ENCODE data around the gene ATG4A. TPM values are rescaled to one million over a fixed set of nuclear protein-coding genes. Genes with fewer than 3 reads are reported as not detected.

ATG4A gene
- total and polyA plus RNA-seq, 2 experiments from 2014 or later, result 13.5 to 18.0 TPM

DNA sequence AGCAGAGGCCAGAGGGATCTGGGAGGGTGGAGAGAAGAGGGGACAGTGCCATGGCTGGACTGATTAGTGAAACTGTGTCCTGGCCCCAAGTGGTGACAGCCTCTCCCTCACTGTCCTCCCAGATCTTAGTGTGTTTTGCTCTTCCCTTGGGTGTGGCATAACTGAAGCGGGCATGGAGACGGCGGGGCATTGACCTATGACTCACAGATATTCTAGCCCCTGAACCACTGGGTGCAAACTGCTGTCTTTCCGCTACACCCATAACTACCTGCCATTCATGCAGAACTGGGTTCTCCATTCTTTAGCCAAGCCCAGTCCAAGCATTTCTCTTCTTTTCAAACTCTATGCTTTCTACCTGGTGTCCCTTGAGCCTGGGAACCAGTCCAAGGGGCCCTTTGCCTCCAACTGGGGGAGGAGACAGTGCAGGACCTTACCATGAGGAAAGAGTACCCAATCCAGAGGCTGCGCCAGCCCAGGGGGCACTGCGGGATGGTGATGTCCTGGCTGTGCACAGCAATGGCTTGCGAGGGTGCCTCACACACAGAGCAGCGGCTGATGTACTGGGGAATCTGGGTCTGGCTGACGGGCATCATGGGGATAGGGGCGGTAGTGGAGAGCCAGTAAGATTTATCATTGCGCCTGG is 67.6 kb downstream of the ATG4A start:
- 88% methylated on average over 11 of the region's 11 CpGs for WGBS (ENCODE audit: low lambda C conversion rate, missing lambda C conversion rate)
- no peak overlapping the region for H3K27ac ChIP-seq

GRCh38 chrX:108160309-108160708 is 68.7 kb downstream of the ATG4A start:
- no peak overlapping the region for H3K4me3 ChIP-seq
- H3K27ac ChIP-seq, result no peak overlapping the region
- H3K9me2 ChIP-seq (replicated peaks; ENCODE audit: insufficient read depth), result no peaks in the 10 kb centered on the region
- DNase-seq (ENCODE audit: low spot score), result no peak
- H4K20me1 ChIP-seq (ENCODE audit: insufficient read depth, poor library complexity, severe bottlenecking), result no peaks in the 10 kb centered on the region
- H3K4me2 ChIP-seq, result no peak overlapping the region
- no peak for TF ChIP-seq CTCF (IDR thresholded peaks at IDR 0.05; ENCODE audit: poor library complexity)
- TF ChIP-seq EZH2 (IDR thresholded peaks at IDR 0.05; ENCODE audit: borderline replicate concordance), result no peak
- no peak for TF ChIP-seq EZH2phosphoT487 (IDR thresholded peaks at IDR 0.05; ENCODE audit: low read depth, severe bottlenecking, unreplicated experiment)
- no peak overlapping the region for H2AFZ ChIP-seq
- no peaks in the 10 kb centered on the region for H3K9me3 ChIP-seq (ENCODE audit: low read depth)
- 78% methylated on average over 5 of the region's 5 CpGs for WGBS (ENCODE audit: low lambda C conversion rate, missing lambda C conversion rate)
- no peaks in the 10 kb centered on the region for H3K4me1 ChIP-seq (ENCODE audit: insufficient read depth)
- no peaks in the 10 kb centered on the region for H3K27me3 ChIP-seq
- no peaks in the 10 kb centered on the region for H3K36me3 ChIP-seq (replicated peaks; ENCODE audit: insufficient read depth, low read depth)
- H3K79me2 ChIP-seq, result no peaks in the 10 kb centered on the region

More for the DNA sequence above, 67.6 kb downstream of the ATG4A start:
- Histone ChIP-seq H4K20me1 (ENCODE audit: insufficient read depth, poor library complexity, severe bottlenecking) (no peaks in the 10 kb centered on the region), H3K4me1 (ENCODE audit: insufficient read depth) (no peaks in the 10 kb centered on the region), H3K4me2 (no peak overlapping the region), H3K27me3 (no peaks in the 10 kb centered on the region), H3K79me2 (no peaks in the 10 kb centered on the region), H2AFZ (no peak overlapping the region), H3K9me2 (replicated peaks; ENCODE audit: insufficient read depth) (no peaks in the 10 kb centered on the region), H3K4me3 (no peak overlapping the region), H3K36me3 (replicated peaks; ENCODE audit: insufficient read depth, low read depth) (no peaks in the 10 kb centered on the region), H3K9me3 (ENCODE audit: low read depth) (no peaks in the 10 kb centered on the region)
- no peak for TF ChIP-seq EZH2phosphoT487 (IDR thresholded peaks at IDR 0.05; ENCODE audit: low read depth, severe bottlenecking, unreplicated experiment)
- TF ChIP-seq EZH2 (IDR thresholded peaks at IDR 0.05; ENCODE audit: borderline replicate concordance), result no peak
- TF ChIP-seq CTCF (IDR thresholded peaks at IDR 0.05; ENCODE audit: poor library complexity), result no peak
- DNase-seq (ENCODE audit: low spot score), result no peak

GRCh38 chrX:108162265-108162664 is 70.7 kb downstream of the ATG4A start:
- TF ChIP-seq EZH2phosphoT487 (IDR thresholded peaks at IDR 0.05; ENCODE audit: low read depth, severe bottlenecking, unreplicated experiment) (no peak), CTCF (IDR thresholded peaks at IDR 0.05; ENCODE audit: poor library complexity) (no peak), EZH2 (IDR thresholded peaks at IDR 0.05; ENCODE audit: borderline replicate concordance) (no peak)
- Histone ChIP-seq H3K79me2 (no peaks in the 10 kb centered on the region), H3K4me3 (no peak overlapping the region), H3K4me2 (no peak overlapping the region), H4K20me1 (ENCODE audit: insufficient read depth, poor library complexity, severe bottlenecking) (no peaks in the 10 kb centered on the region), H2AFZ (no peak overlapping the region), H3K27me3 (no peaks in the 10 kb centered on the region), H3K4me1 (ENCODE audit: insufficient read depth) (no peaks in the 10 kb centered on the region), H3K9me3 (ENCODE audit: low read depth) (no peaks in the 10 kb centered on the region), H3K9me2 (replicated peaks; ENCODE audit: insufficient read depth) (no peaks in the 10 kb centered on the region), H3K27ac (no peak overlapping the region), H3K36me3 (replicated peaks; ENCODE audit: insufficient read depth, low read depth) (no peaks in the 10 kb centered on the region)
- WGBS (ENCODE audit: low lambda C conversion rate, missing lambda C conversion rate), result 73% methylated on average over 4 of the region's 4 CpGs
- DNase-seq (ENCODE audit: low spot score), result no peak
